K562 (cell line): Measurements from ENCODE around the gene ANKRD13D. TPM values are rescaled to one million over a fixed set of nuclear protein-coding genes. Genes with fewer than 3 reads are reported as not detected.

Experiments
- BACH1 ChIP-seq: fragments of 200-800 bp; sonication (Bioruptor generic); IDR thresholded peaks from 2 replicates; pipeline ENCODE4 v1.6.1; 2016; ENCODE audit warnings: missing genetic modification characterization, missing compliant biosample characterization
- LCOR ChIP-seq: sonication (generic); formaldehyde crosslinking; IDR thresholded peaks from 2 replicates; pipeline ENCODE4 v1.8.0; 2022; ENCODE audit warnings: mild to moderate bottlenecking, missing genetic modification reagents
- SOX6 ChIP-seq: fragments of 450-650 bp; IDR thresholded peaks from 2 replicates; pipeline ENCODE4 v1.6.1; 2014; ENCODE audit warnings: mild to moderate bottlenecking
- ZNF212 ChIP-seq: fragments of 450-650 bp; formaldehyde crosslinking; IDR thresholded peaks from 2 replicates; pipeline ENCODE4 v1.4.0; 2020; ENCODE audit warnings: mild to moderate bottlenecking
- polyA plus RNA-seq, 8 experiments: library from polyadenylated mRNA; depleted of rRNA in 4 of 8; stranded (reverse) in 5 of 8; unstranded in 3 of 8; fragments of >200 nt; fragmentation: Nextera tagmentation in 2 of 8; fragmentation: Illumina TruSeq in 1 of 8; extraction: Ambion mirVana in 2 of 8; extraction: Trizol in 1 of 8; gene quantifications; 2 replicates each; pipeline versions ENCODE4 v1.2.1 to v1.2.3, GENCODE V29; 2011 to 2014; ENCODE audit warnings: inconsistent platforms in 1 of 8, missing spikeins in 1 of 8
- total RNA-seq, 7 experiments: library from RNA; depleted of rRNA in 6 of 7; stranded (reverse); fragments of >200 nt in 6 of 7; fragmentation: Illumina TruSeq in 2 of 7; extraction: Trizol in 2 of 7; gene quantifications; 2 replicates each; pipeline versions ENCODE4 v1.2.1 to v1.2.3, GENCODE V29; 2011 to 2021; ENCODE audit warnings: low replicate concordance in 1 of 7
- TF ChIP-seq, protein P1 (sequence below): fragments of 250-450 bp; sonication (Bioruptor Pico); IDR thresholded peaks from 2 replicates; pipeline ENCODE4 v1.5.1; 2021; ENCODE audit warnings: mild to moderate bottlenecking
- TF ChIP-seq, protein P2 (sequence below): fragments of 450-650 bp; conservative IDR thresholded peaks from 2 replicates; pipeline ENCODE4 v1.6.1; 2016; ENCODE audit warnings: missing genetic modification characterization, low read depth, mild to moderate bottlenecking, missing compliant biosample characterization, moderate library complexity
- TF ChIP-seq, protein P3 (sequence below): sonication (generic); formaldehyde crosslinking; IDR thresholded peaks from 2 replicates; pipeline ENCODE4 v1.8.1; 2023; ENCODE audit warnings: mild to moderate bottlenecking, missing genetic modification reagents

The ANKRD13D gene
- total and polyA plus RNA-seq, 9 of the 15 experiments (the other 6 are each of a cell fraction or from before 2014, with no cell fraction given) = 0.94 to 40.9 (median 22.4) TPM

DNA sequence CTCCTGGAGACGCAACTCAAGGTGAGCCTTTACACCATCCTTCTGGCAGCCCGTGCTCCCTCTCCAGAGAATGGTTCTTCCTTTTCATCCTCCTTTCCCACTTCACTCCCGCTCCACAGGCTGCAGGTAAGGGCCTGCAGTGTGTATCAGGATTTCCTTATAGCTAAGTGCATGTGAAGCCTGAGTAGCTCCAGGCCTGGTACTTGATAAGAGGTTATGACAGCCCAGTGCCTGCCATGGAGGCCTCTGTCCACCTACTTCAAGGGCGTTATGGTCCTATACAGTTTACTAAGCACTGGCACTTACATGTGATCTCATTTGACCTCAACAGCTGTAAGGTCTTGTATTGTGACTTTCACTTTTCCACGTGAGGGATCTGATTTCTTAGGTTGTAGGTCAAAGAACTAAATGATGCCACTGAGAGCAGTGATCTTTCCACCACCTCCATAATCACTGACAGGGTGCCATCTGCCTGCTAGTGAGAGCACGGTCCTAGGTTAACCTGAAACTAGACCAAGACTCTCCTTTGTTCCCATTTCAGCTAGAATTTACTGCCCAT is 32.3 kb downstream of the ANKRD13D start (continued):
- TF ChIP-seq BACH1 (tag) (no peak), LCOR (CRISPR knock-in tag) (no peak), SOX6 (0 out of 2 replicates have a peak, but pooled peaks have one; percentile 8), ZNF212 (CRISPR knock-in tag) (no peak)
- TF ChIP-seq, protein P1, sequence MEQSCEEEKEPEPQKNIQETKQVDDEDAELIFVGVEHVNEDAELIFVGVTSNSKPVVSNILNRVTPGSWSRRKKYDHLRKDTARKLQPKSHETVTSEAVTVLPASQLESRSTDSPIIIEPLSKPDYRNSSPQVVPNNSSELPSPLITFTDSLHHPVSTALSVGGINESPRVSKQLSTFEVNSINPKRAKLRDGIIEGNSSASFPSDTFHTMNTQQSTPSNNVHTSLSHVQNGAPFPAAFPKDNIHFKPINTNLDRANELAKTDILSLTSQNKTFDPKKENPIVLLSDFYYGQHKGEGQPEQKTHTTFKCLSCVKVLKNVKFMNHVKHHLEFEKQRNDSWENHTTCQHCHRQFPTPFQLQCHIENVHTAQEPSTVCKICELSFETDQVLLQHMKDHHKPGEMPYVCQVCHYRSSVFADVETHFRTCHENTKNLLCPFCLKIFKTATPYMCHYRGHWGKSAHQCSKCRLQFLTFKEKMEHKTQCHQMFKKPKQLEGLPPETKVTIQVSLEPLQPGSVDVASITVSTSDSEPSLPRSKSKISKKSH (CRISPR knock-in tag) = no peak
- TF ChIP-seq, protein P2, sequence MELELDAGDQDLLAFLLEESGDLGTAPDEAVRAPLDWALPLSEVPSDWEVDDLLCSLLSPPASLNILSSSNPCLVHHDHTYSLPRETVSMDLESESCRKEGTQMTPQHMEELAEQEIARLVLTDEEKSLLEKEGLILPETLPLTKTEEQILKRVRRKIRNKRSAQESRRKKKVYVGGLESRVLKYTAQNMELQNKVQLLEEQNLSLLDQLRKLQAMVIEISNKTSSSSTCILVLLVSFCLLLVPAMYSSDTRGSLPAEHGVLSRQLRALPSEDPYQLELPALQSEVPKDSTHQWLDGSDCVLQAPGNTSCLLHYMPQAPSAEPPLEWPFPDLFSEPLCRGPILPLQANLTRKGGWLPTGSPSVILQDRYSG = no peak
- TF ChIP-seq, protein P3, sequence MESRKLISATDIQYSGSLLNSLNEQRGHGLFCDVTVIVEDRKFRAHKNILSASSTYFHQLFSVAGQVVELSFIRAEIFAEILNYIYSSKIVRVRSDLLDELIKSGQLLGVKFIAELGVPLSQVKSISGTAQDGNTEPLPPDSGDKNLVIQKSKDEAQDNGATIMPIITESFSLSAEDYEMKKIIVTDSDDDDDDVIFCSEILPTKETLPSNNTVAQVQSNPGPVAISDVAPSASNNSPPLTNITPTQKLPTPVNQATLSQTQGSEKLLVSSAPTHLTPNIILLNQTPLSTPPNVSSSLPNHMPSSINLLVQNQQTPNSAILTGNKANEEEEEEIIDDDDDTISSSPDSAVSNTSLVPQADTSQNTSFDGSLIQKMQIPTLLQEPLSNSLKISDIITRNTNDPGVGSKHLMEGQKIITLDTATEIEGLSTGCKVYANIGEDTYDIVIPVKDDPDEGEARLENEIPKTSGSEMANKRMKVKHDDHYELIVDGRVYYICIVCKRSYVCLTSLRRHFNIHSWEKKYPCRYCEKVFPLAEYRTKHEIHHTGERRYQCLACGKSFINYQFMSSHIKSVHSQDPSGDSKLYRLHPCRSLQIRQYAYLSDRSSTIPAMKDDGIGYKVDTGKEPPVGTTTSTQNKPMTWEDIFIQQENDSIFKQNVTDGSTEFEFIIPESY (CRISPR knock-in tag) = no peak
- TF ChIP-seq, all 486 proteins: peak for 12
